ENCODE data around the gene TADA3. TPM values are rescaled to one million over a fixed set of nuclear protein-coding genes. Genes with fewer than 3 reads are reported as not detected.

TADA3 gene
- total and polyA plus RNA-seq, 2 donors (not counting 3 experiments of a cell fraction or from before 2014, with no cell fraction given), result 27.8 to 31.0 TPM

GRCh38 chr3:9793161-9793781 lies 998 bp upstream of the TADA3 start:
- Histone ChIP-seq H3K9me3 (replicated peaks; ENCODE audit: control insufficient read depth, insufficient read depth, low read length) (no peaks in the 10 kb centered on the region), H3K4me3 (replicated peaks in 1 of 3; ENCODE audit: insufficient read depth in 1 of 3, low read depth in 1 of 3, low read length in 3 of 3) (peak overlapping the region; percentile 68 to 88 (median 88)), H3K27ac (ENCODE audit: insufficient read depth, low read depth, low read length) (peak overlapping the region; percentile 93), H3K36me3 (ENCODE audit: control insufficient read depth in 2 of 2, extremely low read depth in 1 of 2, insufficient read depth in 2 of 2, low read length in 2 of 2) (peaks cover 2 to 9% of the 10 kb centered on the region in 2 experiments), H3K9me1 (replicated peaks; ENCODE audit: control insufficient read depth, extremely low read depth, insufficient read depth, low read length) (no peaks in the 10 kb centered on the region), H3K4me2 (ENCODE audit: insufficient read depth, low read length) (peak overlapping the region; percentile 68), H3K4me1 (ENCODE audit: control insufficient read depth, extremely low read depth, insufficient read depth, low read length) (peaks cover 13% of the 10 kb centered on the region), H3K79me2 (ENCODE audit: control insufficient read depth, insufficient read depth, low read length) (peaks cover 43% of the 10 kb centered on the region), H3K9ac (replicated peaks; ENCODE audit: extremely low read depth, insufficient read depth, low read length) (peak overlapping the region; percentile 97), H2AFZ (ENCODE audit: low read depth, low read length) (peak overlapping the region; percentile 12), H3K27me3 (ENCODE audit: control insufficient read depth in 2 of 2, insufficient read depth in 2 of 2, low read length in 2 of 2) (no peaks in the 10 kb centered on the region), H4K20me1 (replicated peaks; ENCODE audit: control insufficient read depth, extremely low read depth, insufficient read depth, low read length) (no peaks in the 10 kb centered on the region)
- DNase-seq (ENCODE audit: low read depth, low spot score), result peak; percentile 56
- CTCF ChIA-PET, result interaction anchor here (0.7 to 1.8 kb wide), 7 partner anchors 10 to 153 kb away, joined by 3 to 10 read pairs (median 4); partner anchors contain the start of gene CRELD1
- POLR2A ChIA-PET, result interaction anchor here (0.7 to 1.0 kb wide), 4 partner anchors 23 to 140 kb away, joined by 3 read pairs; partner anchors contain the start of genes CAMK1, CRELD1 and OGG1
- TSS peak; percentile 42 for BruUV-seq (replicated peaks)
- TF ChIP-seq POLR2A (IDR thresholded peaks at IDR 0.05; ENCODE audit: low read depth, low read length) (peak; percentile 77), MYC (IDR thresholded peaks at IDR 0.05; ENCODE audit: low read depth, low read length) (no peak)
- peak; percentile 60 for FAIRE-seq
- dilution Hi-C loops (cut with MboI; ENCODE audit: extremely low pct_ligation_motif_present, low sequenced_read_pairs) (no loop called here), intact Hi-C loops (cut with micrococcal nuclease) (loop anchor here (1.0 to 5.0 kb wide), 4 partner anchors 16 to 144 kb away; partner anchors contain the start of genes IL17RC and MTMR14)

GRCh38 chr3:9791790-9792404 lies 376 bp downstream of the TADA3 start:
- H3K27ac ChIP-seq (ENCODE audit: insufficient read depth, low read depth, low read length), result peak overlapping the region; percentile 93
- DNase-seq (ENCODE audit: low read depth, low spot score), result no peak
- FAIRE-seq, result no peak
- no peak for TF ChIP-seq CTCF (IDR thresholded peaks at IDR 0.05; ENCODE audit: extremely low read depth in 1 of 2, insufficient read depth in 1 of 2, low read depth in 1 of 2, low read length in 2 of 2)
- no peak for TF ChIP-seq POLR2AphosphoS5 (IDR thresholded peaks at IDR 0.05; ENCODE audit: insufficient read depth, low read depth, low read length)
- TF ChIP-seq FOS (IDR thresholded peaks at IDR 0.05; ENCODE audit: borderline replicate concordance, insufficient read depth, low read length), result no peak
- TF ChIP-seq GATA2 (IDR thresholded peaks at IDR 0.05; ENCODE audit: insufficient read depth, insufficient read length, low read depth, low read length), result no peak
- no peak for TF ChIP-seq JUN (IDR thresholded peaks at IDR 0.05; ENCODE audit: borderline replicate concordance, insufficient read depth, insufficient read length, low read depth)
- TF ChIP-seq EZH2 (IDR thresholded peaks at IDR 0.05; ENCODE audit: borderline replicate concordance, low read depth, low read length, severe bottlenecking), result no peak
- no peak for TF ChIP-seq MYC (IDR thresholded peaks at IDR 0.05; ENCODE audit: low read depth, low read length)
- no peak for TF ChIP-seq MAX (IDR thresholded peaks at IDR 0.05; ENCODE audit: insufficient read depth, insufficient read length)
- TF ChIP-seq POLR2A (IDR thresholded peaks at IDR 0.05; ENCODE audit: low read depth, low read length), result no peak
- H3K79me2 ChIP-seq (ENCODE audit: control insufficient read depth, insufficient read depth, low read length), result peaks cover 36% of the 10 kb centered on the region
- dilution Hi-C loops (cut with MboI; ENCODE audit: extremely low pct_ligation_motif_present, low sequenced_read_pairs), result no loop called here
- no peaks in the 10 kb centered on the region for H3K27me3 ChIP-seq (ENCODE audit: control insufficient read depth in 2 of 2, insufficient read depth in 2 of 2, low read length in 2 of 2)
- CTCF ChIA-PET, result interaction anchor here (0.5 to 1.8 kb wide), 3 partner anchors 10 to 76 kb away, joined by 3 to 10 read pairs (median 3); no protein-coding TSS in a partner anchor
- H3K4me3 ChIP-seq (replicated peaks in 1 of 3; ENCODE audit: insufficient read depth in 1 of 3, low read depth in 1 of 3, low read length in 3 of 3), result peak overlapping the region; percentile 68 to 88 (median 88)
- H3K36me3 ChIP-seq (ENCODE audit: control insufficient read depth in 2 of 2, extremely low read depth in 1 of 2, insufficient read depth in 2 of 2, low read length in 2 of 2), result peaks cover 0 to 3% of the 10 kb centered on the region in 2 experiments
- peaks cover 13% of the 10 kb centered on the region for H3K4me1 ChIP-seq (ENCODE audit: control insufficient read depth, extremely low read depth, insufficient read depth, low read length)
- no peaks in the 10 kb centered on the region for H3K9me1 ChIP-seq (replicated peaks; ENCODE audit: control insufficient read depth, extremely low read depth, insufficient read depth, low read length)
- TSS peak; percentile 76 for BruUV-seq (replicated peaks)
- H4K20me1 ChIP-seq (replicated peaks; ENCODE audit: control insufficient read depth, extremely low read depth, insufficient read depth, low read length), result no peaks in the 10 kb centered on the region
- H2AFZ ChIP-seq (ENCODE audit: low read depth, low read length), result peak overlapping the region; percentile 40
- intact Hi-C loops (cut with micrococcal nuclease), result loop anchor here (1.0 to 5.0 kb wide), 7 partner anchors 43 to 395 kb away; partner anchors contain the start of genes BRPF1, CRELD1, IL17RC and MTMR14
- POLR2A ChIA-PET, result interaction anchor here (1.0 kb wide), 1 partner anchor 76 kb away, joined by 3 read pairs; no protein-coding TSS in a partner anchor
- H3K9me3 ChIP-seq (replicated peaks; ENCODE audit: control insufficient read depth, insufficient read depth, low read length), result no peaks in the 10 kb centered on the region
- H3K4me2 ChIP-seq (ENCODE audit: insufficient read depth, low read length), result peak overlapping the region; percentile 56
- peak overlapping the region; percentile 97 for H3K9ac ChIP-seq (replicated peaks; ENCODE audit: extremely low read depth, insufficient read depth, low read length)
